ENCODE data around the gene SGSM1. TPM values are rescaled to one million over a fixed set of nuclear protein-coding genes. Genes with fewer than 3 reads are reported as not detected.
"Not testable (repeated sequence)": the region's sequence is repeated elsewhere in the genome, so short reads cannot be mapped to it uniquely, and the experiment has no call there.

The SGSM1 gene
- total RNA-seq, 2 donors from 2014 or later = 0.70 to 3.0 TPM

GRCh38 chr22:24871611-24872205, 65.7 kb downstream of the SGSM1 start:
- Mint-ChIP-seq H3K27me3 (no peaks in the 10 kb centered on the region), H3K36me3 (ENCODE audit: low read depth) (no peaks in the 10 kb centered on the region), H3K4me1 (no peaks in the 10 kb centered on the region), H3K4me3 (no peak overlapping the region), H3K27ac (no peak overlapping the region)
- ATAC-seq (no peak), DNase-seq (no peak)
- no peaks in the 10 kb centered on the region for H3K9me3 ChIP-seq (ENCODE audit: control insufficient read depth, low read length, poor library complexity, severe bottlenecking)

GRCh38 chr22:24873226-24873625, 67.2 kb downstream of the SGSM1 start:
- no peaks in the 10 kb centered on the region for H3K27me3 Mint-ChIP-seq
- H3K36me3 Mint-ChIP-seq (ENCODE audit: low read depth) = no peaks in the 10 kb centered on the region
- no peaks in the 10 kb centered on the region for H3K9me3 ChIP-seq (ENCODE audit: control insufficient read depth, low read length, poor library complexity, severe bottlenecking)
- DNase-seq = no peak
- ATAC-seq = no peak
- no peaks in the 10 kb centered on the region for H3K4me1 Mint-ChIP-seq
- H3K4me3 Mint-ChIP-seq = no peak overlapping the region
- H3K27ac Mint-ChIP-seq = no peak overlapping the region

DNA sequence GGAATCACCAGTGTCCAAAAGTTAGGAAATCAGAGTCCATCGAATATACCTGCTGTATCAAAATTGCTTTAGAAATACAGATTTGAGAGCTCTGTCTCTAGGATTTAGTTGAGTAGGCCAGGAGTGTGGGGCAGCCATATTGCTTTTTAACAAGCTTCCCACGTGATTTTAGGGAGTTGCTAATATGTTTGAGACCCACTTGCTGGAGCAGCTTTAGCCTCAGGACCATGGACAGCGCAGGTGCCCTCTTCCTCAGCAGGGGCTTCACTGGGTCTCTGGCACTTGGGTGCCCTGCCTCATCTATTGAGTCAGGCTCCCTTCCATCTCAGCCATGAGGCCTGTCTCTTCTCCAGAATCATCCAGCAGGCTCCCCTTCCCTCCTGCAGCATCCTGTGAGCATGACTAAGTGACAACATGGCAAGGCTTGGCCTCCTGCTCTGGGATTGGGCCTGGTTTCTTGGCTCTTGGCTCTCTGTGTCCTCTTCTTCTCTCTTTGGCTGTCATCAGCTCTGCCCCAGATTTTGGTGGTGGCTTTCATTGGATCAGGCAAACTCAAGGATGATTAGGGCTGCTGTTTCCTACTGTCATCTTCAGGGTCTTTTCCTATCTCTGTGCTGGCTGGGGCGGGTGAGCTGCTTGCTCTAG, 70.0 kb downstream of the SGSM1 start:
- no peak for DNase-seq
- Mint-ChIP-seq H3K27ac (no peak overlapping the region), H3K4me1 (no peaks in the 10 kb centered on the region), H3K4me3 (no peak overlapping the region), H3K36me3 (ENCODE audit: low read depth) (no peaks in the 10 kb centered on the region), H3K27me3 (no peaks in the 10 kb centered on the region)
- no peaks in the 10 kb centered on the region for H3K9me3 ChIP-seq (ENCODE audit: control insufficient read depth, low read length, poor library complexity, severe bottlenecking)
- ATAC-seq = no peak

DNA sequence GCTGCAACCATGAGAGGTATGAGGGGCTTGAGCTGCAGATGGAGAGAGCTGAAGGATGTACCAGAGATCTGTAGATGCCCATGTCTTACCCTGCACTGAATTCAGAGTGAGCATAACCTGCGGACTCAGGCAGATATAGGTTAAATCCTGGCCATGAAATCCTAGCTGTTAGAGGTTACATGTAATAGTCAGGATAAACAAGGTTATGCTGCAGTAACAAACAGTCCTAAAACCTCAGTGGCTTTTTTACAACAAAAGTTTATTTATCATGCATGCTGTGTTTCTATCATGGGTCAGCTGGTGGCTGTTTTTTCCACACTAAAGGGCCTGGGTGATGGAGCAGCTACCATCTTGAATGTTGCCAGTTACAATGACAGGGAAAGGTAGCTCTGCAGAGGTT, 70.7 kb downstream of the SGSM1 start:
- no peaks in the 10 kb centered on the region for H3K36me3 Mint-ChIP-seq (ENCODE audit: low read depth)
- H3K4me3 Mint-ChIP-seq = no peak overlapping the region
- H3K9me3 ChIP-seq (ENCODE audit: control insufficient read depth, low read length, poor library complexity, severe bottlenecking) = no peaks in the 10 kb centered on the region
- no peak overlapping the region for H3K27ac Mint-ChIP-seq
- H3K27me3 Mint-ChIP-seq = no peaks in the 10 kb centered on the region
- DNase-seq (no peak), ATAC-seq (no peak)
- H3K4me1 Mint-ChIP-seq = no peaks in the 10 kb centered on the region

DNA sequence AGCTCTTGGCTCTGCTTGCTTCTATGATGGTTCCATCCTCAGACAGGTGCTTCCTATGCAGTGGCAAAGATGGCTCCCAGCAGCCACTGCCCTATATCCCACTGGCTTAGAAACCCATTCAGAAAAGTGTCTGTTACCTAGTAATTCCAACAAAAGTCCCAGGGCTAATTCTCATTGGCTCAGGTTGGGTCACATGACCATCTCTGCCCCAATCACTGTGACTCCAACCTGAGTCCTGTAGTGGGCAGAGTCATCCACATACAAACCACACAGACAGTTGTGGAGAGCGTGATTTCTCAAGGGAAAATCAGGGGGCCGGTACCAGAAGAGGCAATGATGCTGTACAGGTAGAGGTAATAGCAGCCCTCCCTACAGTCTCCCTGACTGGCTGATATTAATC, 73.0 kb downstream of the SGSM1 start:
- ATAC-seq = no peak
- Mint-ChIP-seq H3K4me3 (no peak overlapping the region), H3K36me3 (ENCODE audit: low read depth) (no peaks in the 10 kb centered on the region), H3K4me1 (peaks cover 2% of the 10 kb centered on the region), H3K27ac (no peak overlapping the region), H3K27me3 (no peaks in the 10 kb centered on the region)
- no peak for DNase-seq
- H3K9me3 ChIP-seq (ENCODE audit: control insufficient read depth, low read length, poor library complexity, severe bottlenecking) = no peaks in the 10 kb centered on the region

DNA sequence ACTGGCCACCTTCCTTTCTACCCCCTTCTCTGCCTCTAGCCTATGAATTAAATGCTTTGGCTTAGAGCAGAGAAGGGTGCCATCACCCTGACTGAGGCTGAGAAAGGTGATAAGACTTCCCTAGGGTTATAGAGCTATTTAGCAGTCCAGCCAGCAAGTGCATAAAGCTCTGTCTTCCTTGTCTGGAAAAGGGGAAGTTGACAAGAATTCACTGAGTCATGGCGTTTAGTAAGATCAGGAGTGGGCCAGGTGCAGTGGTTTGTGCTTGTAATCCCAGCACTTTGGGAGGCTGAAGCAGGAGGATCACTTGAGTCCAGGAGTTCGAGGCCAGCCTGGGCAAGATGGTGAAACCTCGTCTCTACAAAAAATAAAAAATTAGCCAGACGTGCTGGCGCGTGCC, 77.4 kb downstream of the SGSM1 start:
- Mint-ChIP-seq H3K36me3 (ENCODE audit: low read depth) (peaks cover 8% of the 10 kb centered on the region), H3K27me3 (no peaks in the 10 kb centered on the region), H3K4me1 (peaks cover 2% of the 10 kb centered on the region), H3K27ac (no peak overlapping the region), H3K4me3 (no peak overlapping the region)
- DNase-seq (no peak), ATAC-seq (no peak)
- no peaks in the 10 kb centered on the region for H3K9me3 ChIP-seq (ENCODE audit: control insufficient read depth, low read length, poor library complexity, severe bottlenecking)

DNA sequence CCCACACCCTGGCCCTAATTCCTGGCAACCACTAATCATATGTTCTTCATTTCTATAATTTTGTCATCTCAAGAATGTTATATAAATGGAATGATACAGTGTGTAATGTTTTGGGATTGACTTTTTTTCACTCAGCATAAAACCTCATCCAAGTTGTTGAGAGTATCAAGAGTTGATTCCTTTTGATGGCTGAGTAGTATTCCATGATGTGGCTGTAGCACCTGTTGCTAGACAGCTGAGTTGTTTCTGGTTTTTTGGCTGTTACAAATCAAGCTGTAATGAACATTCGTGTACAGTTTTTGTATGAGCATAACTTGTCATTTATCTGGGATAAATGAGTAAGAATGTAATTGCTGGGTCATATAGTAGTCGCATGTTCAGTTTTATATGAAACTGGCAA, 81.2 kb downstream of the SGSM1 start:
- peaks cover 2% of the 10 kb centered on the region for H3K4me1 Mint-ChIP-seq
- H3K9me3 ChIP-seq (ENCODE audit: control insufficient read depth, low read length, poor library complexity, severe bottlenecking) = no peaks in the 10 kb centered on the region
- peaks cover 12% of the 10 kb centered on the region for H3K36me3 Mint-ChIP-seq (ENCODE audit: low read depth)
- H3K4me3 Mint-ChIP-seq = no peak overlapping the region
- DNase-seq (no peak), ATAC-seq (no peak)
- H3K27me3 Mint-ChIP-seq = no peaks in the 10 kb centered on the region
- H3K27ac Mint-ChIP-seq = no peak overlapping the region

GRCh38 chr22:24893341-24894070, 87.5 kb downstream of the SGSM1 start:
- ATAC-seq = no peak
- no peaks in the 10 kb centered on the region for H3K4me1 Mint-ChIP-seq
- peaks cover 8% of the 10 kb centered on the region for H3K36me3 Mint-ChIP-seq (ENCODE audit: low read depth)
- no peaks in the 10 kb centered on the region for H3K9me3 ChIP-seq (ENCODE audit: control insufficient read depth, low read length, poor library complexity, severe bottlenecking)
- no peak for DNase-seq
- no peak overlapping the region for H3K27ac Mint-ChIP-seq
- H3K27me3 Mint-ChIP-seq = no peaks in the 10 kb centered on the region
- no peak overlapping the region for H3K4me3 Mint-ChIP-seq

DNA sequence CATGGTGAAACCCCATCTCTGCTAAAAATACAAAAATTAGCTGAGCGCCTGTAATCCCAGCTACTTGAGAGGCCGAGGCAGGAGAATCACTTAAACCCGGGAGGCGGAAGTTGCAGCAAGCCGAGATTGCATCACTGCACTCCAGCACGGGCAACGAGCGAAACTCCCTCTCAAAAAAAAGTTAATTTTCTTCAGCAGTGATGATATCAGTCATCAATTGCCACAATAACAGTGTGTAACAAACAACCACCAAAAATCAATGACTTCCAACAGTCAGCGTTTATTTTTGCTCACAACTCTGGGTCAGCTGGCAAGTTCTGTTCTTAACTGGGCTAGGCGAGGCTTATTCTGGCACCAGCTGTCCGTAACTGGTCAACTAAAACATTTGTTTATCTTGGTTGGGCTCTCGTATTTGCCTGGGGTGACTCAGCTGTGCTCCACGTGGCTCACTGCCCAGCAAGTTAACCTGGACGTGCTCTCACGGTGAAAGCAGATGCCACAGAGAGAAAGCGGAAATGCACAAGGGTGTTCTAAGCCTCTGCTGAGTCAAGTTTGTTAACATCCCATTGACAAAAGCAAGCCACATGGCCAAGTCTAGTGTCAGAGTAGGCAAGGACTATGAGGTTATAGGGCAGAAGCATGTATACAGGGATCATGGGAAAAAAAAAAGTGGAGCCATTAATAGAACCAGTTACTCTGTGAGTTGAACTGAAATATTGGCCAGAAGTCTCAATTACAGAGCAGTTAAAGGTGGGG, 88.4 kb downstream of the SGSM1 start:
- Mint-ChIP-seq H3K27me3 (no peaks in the 10 kb centered on the region), H3K4me3 (no peak overlapping the region), H3K36me3 (ENCODE audit: low read depth) (peaks cover 8% of the 10 kb centered on the region), H3K4me1 (no peaks in the 10 kb centered on the region), H3K27ac (no peak overlapping the region)
- no peak for DNase-seq
- ATAC-seq = no peak
- H3K9me3 ChIP-seq (ENCODE audit: control insufficient read depth, low read length, poor library complexity, severe bottlenecking) = no peaks in the 10 kb centered on the region

GRCh38 chr22:24894998-24895397, 89.0 kb downstream of the SGSM1 start:
- H3K4me1 Mint-ChIP-seq = no peaks in the 10 kb centered on the region
- H3K9me3 ChIP-seq (ENCODE audit: control insufficient read depth, low read length, poor library complexity, severe bottlenecking) = no peaks in the 10 kb centered on the region
- DNase-seq (no peak), ATAC-seq (no peak)
- peaks cover 8% of the 10 kb centered on the region for H3K36me3 Mint-ChIP-seq (ENCODE audit: low read depth)
- no peaks in the 10 kb centered on the region for H3K27me3 Mint-ChIP-seq
- no peak overlapping the region for H3K4me3 Mint-ChIP-seq
- H3K27ac Mint-ChIP-seq = no peak overlapping the region

- Mint-ChIP-seq H3K36me3 (ENCODE audit: low read depth) (peaks cover 8% of the 10 kb centered on the region), H3K4me3 (no peak overlapping the region), H3K4me1 (no peaks in the 10 kb centered on the region), H3K27me3 (no peaks in the 10 kb centered on the region), H3K27ac (no peak overlapping the region)
- H3K9me3 ChIP-seq (ENCODE audit: control insufficient read depth, low read length, poor library complexity, severe bottlenecking) = no peaks in the 10 kb centered on the region
- ATAC-seq (no peak), DNase-seq (no peak)
Measured at GRCh38 chr22:24901448-24901847, 95.4 kb downstream of the SGSM1 start.

- ATAC-seq = no peak
- peaks cover 4% of the 10 kb centered on the region for H3K36me3 Mint-ChIP-seq (ENCODE audit: low read depth)
- no peak overlapping the region for H3K4me3 Mint-ChIP-seq
- H3K9me3 ChIP-seq (ENCODE audit: control insufficient read depth, low read length, poor library complexity, severe bottlenecking) = no peaks in the 10 kb centered on the region
- H3K27me3 Mint-ChIP-seq = no peaks in the 10 kb centered on the region
- no peaks in the 10 kb centered on the region for H3K4me1 Mint-ChIP-seq
- no peak overlapping the region for H3K27ac Mint-ChIP-seq
- no peak for DNase-seq
Measured at GRCh38 chr22:24905909-24906308, 99.9 kb downstream of the SGSM1 start.

- H3K4me1 Mint-ChIP-seq; H3K27me3 Mint-ChIP-seq; H3K9me3 ChIP-seq (ENCODE audit: control insufficient read depth, low read length, poor library complexity, severe bottlenecking); H3K4me3 Mint-ChIP-seq; H3K36me3 Mint-ChIP-seq (ENCODE audit: low read depth); H3K27ac Mint-ChIP-seq; ATAC-seq; DNase-seq: not testable (repeated sequence)
Measured at GRCh38 chr22:24907101-24907500, 101.1 kb downstream of the SGSM1 start.
